Mesodermal cell (in vitro differentiated cells): ENCODE data around the gene TPD52L2.
A peak's percentile ranks its signal among the peaks of the same experiment; 100 is the strongest.

Experiments used
- H3K27ac ChIP-seq: 2 replicates; pipeline ENCODE4 v1.7.0; 2013; ENCODE audit warnings: mild to moderate bottlenecking, low read depth, low read length, moderate library complexity; ENCODE audit not compliant: severe bottlenecking
- H3K36me3 ChIP-seq: 2 replicates; pipeline ENCODE4 v1.7.1; 2013; ENCODE audit warnings: mild to moderate bottlenecking, low read length, moderate library complexity; ENCODE audit not compliant: control insufficient read depth, insufficient read depth
- H3K4me1 ChIP-seq: one replicate; pipeline ENCODE4 v1.7.1; 2013; ENCODE audit warnings: mild to moderate bottlenecking, low read length; ENCODE audit not compliant: insufficient read depth, control insufficient read depth, poor library complexity, severe bottlenecking
- H3K4me3 ChIP-seq: 2 replicates; pipeline ENCODE4 v1.7.0; 2013; ENCODE audit warnings: low read length, control low read depth, mild to moderate bottlenecking; ENCODE audit not compliant: insufficient read depth, poor library complexity, severe bottlenecking; ENCODE audit errors: extremely low read depth
- H3K9me3 ChIP-seq: 2 replicates; pipeline ENCODE4 v1.7.1; 2013; ENCODE audit warnings: mild to moderate bottlenecking, low read length, moderate library complexity; ENCODE audit not compliant: control insufficient read depth
- WGBS, 2 experiments: methylation state at CpG; one replicate each; pipeline ENCODE4 v1.1.5; 2013; ENCODE audit warnings: missing lambda C conversion rate in 2 of 2; ENCODE audit not compliant: insufficient coverage in 2 of 2; 5-methylcytosine and 5-hydroxymethylcytosine counted together

The TPD52L2 gene

DNA sequence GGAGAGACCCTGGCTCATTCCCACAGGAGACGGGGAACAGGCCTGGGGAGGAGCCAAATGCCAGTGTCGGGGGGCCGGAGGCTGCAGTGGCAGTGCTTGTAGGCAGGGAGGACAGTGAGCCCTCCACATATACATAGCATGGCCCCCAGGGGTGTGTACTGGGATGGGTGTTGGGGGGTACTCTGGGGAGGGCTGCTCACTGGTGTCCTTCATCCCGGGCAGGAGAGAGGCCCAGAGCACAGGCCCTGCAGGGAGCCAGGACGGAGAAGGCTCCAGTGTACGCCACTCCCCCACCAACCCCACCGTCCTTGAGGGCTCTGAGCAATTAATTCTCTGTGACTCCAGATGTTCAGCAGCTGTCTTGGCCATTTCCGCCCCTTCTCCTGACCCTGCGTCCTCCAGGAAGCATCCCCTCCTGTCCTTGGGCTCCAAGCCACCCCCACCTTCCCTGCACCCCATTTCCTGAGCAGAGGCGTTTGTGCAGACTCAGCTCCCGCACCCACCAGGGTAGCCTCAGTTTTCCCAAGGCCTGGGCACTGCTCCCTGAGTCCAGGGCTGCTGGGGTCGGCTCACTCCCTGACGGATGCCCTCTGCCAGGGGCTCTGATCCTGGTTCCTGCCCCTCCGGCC, 7.2 kb upstream of the TPD52L2 start:
- H3K27ac ChIP-seq, result peak overlapping the region; percentile 85
- no peak overlapping the region for H3K4me3 ChIP-seq
- H3K4me1 ChIP-seq, result peaks cover 42% of the 10 kb centered on the region
- peaks cover 12% of the 10 kb centered on the region for H3K36me3 ChIP-seq
- WGBS, 2 experiments, result 75 to 83% methylated on average over 9 to 10 of the region's 14 CpGs
- H3K9me3 ChIP-seq, result no peaks in the 10 kb centered on the region

DNA sequence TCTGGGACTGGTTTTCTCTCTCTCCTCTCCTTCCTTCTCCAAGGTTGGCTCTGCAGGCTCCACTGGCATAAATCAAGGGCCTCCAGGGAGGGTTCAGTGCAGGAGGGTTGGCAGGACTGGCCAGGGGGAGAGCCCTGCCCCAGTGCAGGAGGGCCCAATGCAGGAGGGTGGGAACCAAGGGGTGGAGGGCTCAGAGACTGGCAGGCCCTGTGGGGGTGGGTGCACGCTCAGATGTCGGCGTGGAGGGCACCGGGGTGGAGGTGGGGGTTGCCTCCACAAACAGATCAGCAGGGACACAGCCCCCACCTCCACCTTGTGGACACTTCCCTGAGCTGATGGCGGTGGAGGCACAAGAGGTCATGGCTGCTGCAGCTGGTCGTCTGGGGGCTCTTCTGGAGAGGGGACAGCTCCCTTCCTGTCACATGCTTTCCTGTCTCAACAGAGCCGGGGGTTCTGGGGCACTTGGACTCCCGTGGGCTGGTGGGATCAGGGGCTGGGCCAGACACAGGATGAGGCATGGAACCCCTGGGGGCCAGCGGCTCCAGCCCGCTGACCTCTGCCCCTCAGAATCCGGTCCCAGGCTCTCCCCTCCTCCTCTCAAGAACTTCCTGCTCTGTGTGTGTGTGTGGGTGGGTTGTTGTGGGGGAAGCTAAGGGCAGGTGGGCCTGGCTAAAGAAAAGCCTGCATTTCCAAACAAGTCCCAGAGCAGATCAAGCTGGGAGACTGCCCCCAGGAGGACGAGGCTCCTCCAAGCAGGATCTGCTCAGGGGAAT, 6.5 kb upstream of the TPD52L2 start:
- peaks cover 39% of the 10 kb centered on the region for H3K4me1 ChIP-seq
- H3K9me3 ChIP-seq, result no peaks in the 10 kb centered on the region
- peaks cover 18% of the 10 kb centered on the region for H3K36me3 ChIP-seq
- H3K27ac ChIP-seq, result peak overlapping the region; percentile 85
- WGBS, 2 experiments, result 18 to 25% methylated on average over 7 to 8 of the region's 12 CpGs
- no peak overlapping the region for H3K4me3 ChIP-seq

DNA sequence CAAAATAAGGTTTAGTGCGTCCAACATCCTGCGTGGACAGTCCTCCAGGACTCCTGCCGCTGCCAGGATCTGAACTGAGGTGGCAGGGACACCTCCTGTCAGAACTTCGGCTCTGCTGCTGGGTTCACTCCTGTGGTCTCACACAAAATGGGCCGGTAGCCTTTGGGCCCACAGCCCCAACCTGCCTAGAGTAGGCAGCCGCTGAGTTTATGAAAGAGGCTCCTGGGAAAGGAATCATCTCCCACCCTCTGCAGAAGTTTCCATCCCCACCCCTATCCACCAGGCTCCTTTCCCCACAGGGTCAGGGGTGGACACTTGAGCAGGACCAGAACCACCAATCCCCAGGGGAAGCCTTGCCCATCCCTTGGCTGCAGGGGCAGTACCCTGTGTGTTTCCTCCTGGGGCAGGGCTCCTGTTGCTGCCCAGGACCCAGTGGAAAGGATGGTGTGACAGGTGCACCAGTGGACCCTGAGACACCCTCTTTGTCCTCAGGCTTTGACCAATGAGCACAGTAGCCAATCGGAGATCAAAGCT, 5.8 kb upstream of the TPD52L2 start:
- peak overlapping the region; percentile 85 for H3K27ac ChIP-seq
- WGBS, 2 experiments, result 56 to 66% methylated on average over 6 to 7 of the region's 7 CpGs
- peaks cover 33% of the 10 kb centered on the region for H3K4me1 ChIP-seq

DNA sequence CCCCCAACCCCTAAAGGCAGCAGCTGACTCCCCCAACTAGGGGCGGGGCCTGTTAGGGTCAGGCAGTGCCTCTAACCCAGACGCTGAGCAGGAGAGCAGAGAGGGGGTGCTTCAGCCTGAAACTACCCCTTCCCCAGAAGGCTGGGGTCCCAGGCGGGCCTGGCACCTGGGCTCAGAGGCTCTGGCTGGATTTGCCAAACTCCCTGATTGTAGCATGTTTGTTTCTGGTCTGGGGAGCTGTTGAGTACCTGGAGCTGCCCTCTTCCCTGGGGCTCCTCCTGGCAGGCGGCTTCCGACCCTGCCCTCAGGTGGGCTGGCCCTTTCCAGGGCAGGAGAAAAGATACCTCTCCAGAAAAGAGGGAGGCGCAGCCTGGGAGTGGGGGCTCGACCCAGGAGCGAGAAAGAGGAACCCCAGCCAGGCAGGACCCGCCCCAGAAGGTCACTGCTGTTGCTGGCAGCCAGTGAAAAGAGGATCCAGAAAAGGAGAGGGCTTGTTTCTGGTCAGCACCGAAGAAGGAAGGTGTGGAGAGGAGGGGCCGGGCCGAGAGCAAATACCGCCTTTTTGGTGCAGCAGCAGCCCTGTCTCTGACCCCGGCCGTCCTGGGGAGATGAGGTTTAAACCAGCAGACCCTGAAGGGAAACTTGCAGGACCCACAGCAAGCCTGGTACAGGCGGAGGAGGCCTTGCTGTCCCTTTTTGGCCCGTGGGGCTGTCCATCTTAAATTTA, 4.6 kb upstream of the TPD52L2 start:
- H3K27ac ChIP-seq, result peak overlapping the region; percentile 41
- 84 to 89% methylated on average over 12 to 17 of the region's 17 CpGs for WGBS, 2 experiments
- peaks cover 20% of the 10 kb centered on the region for H3K36me3 ChIP-seq
- no peak overlapping the region for H3K4me3 ChIP-seq
- H3K9me3 ChIP-seq, result no peaks in the 10 kb centered on the region
- H3K4me1 ChIP-seq, result peaks cover 23% of the 10 kb centered on the region

More for the DNA sequence above, 5.8 kb upstream of the TPD52L2 start:
- no peak overlapping the region for H3K4me3 ChIP-seq
- H3K9me3 ChIP-seq, result no peaks in the 10 kb centered on the region
- peaks cover 20% of the 10 kb centered on the region for H3K36me3 ChIP-seq

DNA sequence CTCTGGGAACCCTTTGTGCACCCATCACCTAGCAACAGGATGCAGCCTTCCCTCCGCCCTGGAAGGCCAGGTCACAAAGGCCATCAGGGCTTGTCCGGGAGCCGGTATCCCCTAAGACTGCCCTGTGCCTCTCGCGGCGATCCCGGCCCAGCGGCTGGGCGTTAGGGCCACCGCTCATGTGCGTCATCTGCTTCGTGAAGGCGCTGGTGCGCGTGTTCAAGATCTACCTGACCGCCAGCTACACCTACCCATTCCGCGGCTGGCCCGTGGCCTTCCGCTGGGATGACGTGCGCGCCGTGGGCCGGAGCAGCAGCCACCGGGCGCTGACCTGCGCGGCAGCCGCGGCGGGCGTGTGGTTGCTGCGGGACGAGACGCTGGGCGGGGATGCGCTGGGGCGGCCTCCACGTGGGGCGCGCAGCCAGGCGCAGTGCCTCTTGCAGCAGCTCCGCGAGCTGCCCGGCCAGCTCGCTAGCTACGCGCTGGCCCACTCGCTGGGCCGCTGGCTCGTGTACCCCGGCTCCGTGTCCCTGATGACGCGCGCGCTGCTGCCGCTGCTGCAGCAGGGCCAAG, 3.6 kb upstream of the TPD52L2 start, which contains the start of gene ABHD16B:
Gene ABHD16B (plus strand): TSS at position 134 of the 570 bp plus-strand sequence. CDS start 43 bp downstream, at position 177.
- Histone ChIP-seq H3K36me3 (peaks cover 22% of the 10 kb centered on the region), H3K4me3 (no peak within 1 kb of the TSS), H3K4me1 (peaks cover 23% of the 10 kb centered on the region), H3K9me3 (no peaks in the 10 kb centered on the region), H3K27ac (peak within 1 kb of the TSS; percentile 41)
- 96 to 97% methylated on average over 49 to 59 of the region's 59 CpGs for WGBS, 2 experiments

DNA sequence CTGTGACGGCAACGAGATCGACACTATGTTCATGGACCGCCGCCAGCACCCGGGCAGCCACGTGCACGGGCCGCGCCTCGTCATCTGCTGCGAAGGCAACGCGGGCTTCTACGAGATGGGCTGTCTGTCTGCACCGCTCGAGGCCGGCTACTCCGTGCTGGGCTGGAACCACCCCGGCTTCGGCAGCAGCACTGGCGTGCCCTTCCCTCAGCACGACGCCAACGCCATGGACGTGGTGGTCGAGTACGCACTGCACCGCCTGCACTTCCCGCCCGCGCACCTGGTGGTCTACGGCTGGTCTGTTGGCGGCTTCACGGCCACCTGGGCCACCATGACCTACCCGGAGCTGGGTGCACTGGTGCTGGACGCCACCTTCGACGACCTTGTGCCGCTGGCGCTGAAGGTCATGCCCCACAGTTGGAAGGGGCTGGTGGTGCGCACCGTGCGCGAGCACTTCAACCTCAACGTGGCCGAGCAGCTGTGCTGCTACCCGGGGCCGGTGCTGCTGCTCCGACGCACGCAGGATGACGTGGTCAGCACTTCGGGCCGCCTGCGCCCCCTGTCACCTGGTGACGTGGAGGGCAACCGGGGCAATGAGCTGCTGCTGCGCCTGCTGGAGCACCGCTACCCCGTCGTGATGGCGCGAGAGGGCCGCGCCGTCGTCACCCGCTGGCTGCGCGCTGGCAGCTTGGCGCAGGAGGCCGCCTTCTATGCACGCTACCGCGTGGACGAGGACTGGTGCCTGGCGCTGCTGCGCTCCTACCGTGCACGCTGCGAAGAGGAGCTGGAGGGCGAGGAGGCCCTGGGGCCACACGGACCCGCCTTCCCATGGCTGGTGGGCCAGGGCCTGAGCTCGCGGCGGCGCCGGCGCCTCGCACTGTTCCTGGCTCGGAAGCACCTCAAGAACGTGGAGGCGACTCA, 2.8 kb upstream of the TPD52L2 start:
- WGBS, 2 experiments, result 97 to 98% methylated on average over 91 to 95 of the region's 95 CpGs
- H3K4me1 ChIP-seq, result peaks cover 22% of the 10 kb centered on the region

DNA sequence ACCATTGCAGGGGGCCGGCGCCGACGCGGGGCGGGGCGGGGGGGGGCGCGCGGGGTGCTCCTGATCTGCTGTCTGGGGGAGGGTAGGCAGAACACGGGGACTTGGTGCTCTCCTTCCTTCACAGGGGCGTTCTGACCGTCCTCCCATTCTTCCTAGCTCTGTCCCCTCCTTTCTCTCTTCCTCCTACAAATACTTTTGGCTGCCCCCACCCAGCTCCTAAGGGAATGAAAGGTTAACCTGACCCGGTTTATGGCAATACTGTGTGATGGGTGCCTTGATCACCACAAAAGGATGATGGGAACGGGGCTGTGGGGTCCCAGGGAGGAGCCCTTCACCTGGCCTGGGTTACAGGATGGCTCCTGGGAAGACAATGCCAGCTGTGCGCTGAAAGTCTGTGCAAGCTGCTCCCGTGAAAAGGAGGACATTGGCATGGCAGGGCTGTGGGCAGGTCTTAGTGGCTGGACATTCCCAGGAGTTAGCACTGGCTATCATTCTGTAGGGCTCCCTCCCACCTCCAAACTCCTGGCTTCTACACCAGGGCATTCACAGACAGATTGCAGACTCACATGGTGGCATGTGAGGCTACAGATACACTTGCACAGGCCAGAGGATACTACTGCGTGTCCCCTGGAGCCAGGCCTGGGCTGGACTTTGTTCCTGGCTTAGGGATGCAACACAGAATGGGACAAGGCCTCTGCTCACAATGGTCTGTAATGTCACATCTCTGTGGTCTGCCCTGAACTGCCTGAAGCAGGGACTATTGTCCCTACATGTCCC, 1.9 kb upstream of the TPD52L2 start:
- H3K27ac ChIP-seq, result peak overlapping the region; percentile 13
- 84 to 93% methylated on average over 5 to 7 of the region's 18 CpGs for WGBS, 2 experiments
- H3K9me3 ChIP-seq, result no peaks in the 10 kb centered on the region
- H3K36me3 ChIP-seq, result peaks cover 34% of the 10 kb centered on the region
- peaks cover 14% of the 10 kb centered on the region for H3K4me1 ChIP-seq
- peak overlapping the region; percentile 98 for H3K4me3 ChIP-seq

More for the DNA sequence above, 2.8 kb upstream of the TPD52L2 start:
- no peak overlapping the region for H3K27ac ChIP-seq
- H3K4me3 ChIP-seq, result no peak overlapping the region
- peaks cover 27% of the 10 kb centered on the region for H3K36me3 ChIP-seq
- H3K9me3 ChIP-seq, result no peaks in the 10 kb centered on the region

DNA sequence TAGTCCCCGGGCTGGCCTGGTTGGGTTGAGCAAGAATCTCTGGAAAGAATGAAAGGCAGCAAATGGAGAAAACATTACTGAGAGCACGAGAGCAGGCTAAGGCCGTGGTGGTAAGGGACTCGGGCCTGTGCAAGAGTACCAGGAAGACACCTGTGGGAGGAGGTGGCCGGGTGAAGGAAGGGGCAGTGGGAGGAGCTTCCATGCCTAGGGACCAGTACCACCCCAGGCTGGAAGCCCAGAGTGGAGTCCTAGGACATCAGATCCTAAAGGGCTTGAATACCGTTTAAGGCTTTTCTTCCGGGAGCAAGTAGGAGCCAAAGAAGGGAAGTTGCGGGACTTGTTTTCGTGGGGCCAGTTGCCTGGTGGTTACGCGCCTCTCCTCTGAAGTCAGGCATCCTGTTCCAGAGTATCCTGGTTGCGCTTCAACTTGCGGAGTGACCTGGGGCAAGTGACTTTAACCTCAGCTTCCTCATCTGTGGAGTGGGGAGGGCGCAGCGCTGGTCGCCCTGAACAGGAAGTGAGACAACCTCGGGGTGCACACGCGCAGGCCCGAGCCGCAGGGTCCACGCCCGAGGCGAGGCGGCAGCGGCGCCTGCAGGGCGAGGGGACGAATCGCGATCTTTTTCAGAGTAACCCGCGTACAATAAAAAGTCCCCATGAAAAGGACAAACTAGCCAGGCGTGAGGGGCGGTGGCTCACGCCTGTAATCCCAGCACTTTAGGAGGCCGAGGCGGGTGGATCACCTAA, 1.1 kb upstream of the TPD52L2 start:
- peaks cover 6% of the 10 kb centered on the region for H3K4me1 ChIP-seq
- peak overlapping the region; percentile 98 for H3K4me3 ChIP-seq
- no peaks in the 10 kb centered on the region for H3K9me3 ChIP-seq
- peaks cover 41% of the 10 kb centered on the region for H3K36me3 ChIP-seq
- WGBS, 2 experiments, result 23 to 26% methylated on average over 36 to 37 of the region's 38 CpGs
- peak overlapping the region; percentile 64 for H3K27ac ChIP-seq

DNA sequence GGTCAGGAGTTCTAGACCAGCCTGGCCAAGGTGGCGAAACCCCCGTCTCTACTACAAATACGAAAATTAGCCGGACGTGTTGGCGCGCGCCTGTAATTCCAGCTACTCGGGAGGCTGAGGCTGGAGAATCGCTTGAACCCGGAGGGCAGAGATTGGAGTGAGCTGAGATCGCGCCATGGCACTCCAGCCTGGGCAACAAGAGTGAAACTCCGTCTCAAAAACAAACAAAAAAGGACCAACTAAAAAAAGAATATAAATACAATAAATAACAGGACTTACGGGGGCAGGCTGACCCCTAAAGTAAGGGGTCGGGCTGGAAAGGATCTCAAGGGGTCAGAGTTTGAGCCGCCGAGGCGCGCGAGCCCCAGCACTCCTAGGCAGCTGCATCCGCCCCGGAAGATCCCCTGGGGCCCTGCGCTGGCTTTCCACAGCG, 509 bp upstream of the TPD52L2 start:
- 1% methylated on average over 23 to 24 of the region's 25 CpGs for WGBS, 2 experiments
- H3K36me3 ChIP-seq, result peaks cover 47% of the 10 kb centered on the region
- H3K27ac ChIP-seq, result peak overlapping the region; percentile 64
- H3K4me1 ChIP-seq, result peaks cover under 1% of the 10 kb centered on the region
- no peaks in the 10 kb centered on the region for H3K9me3 ChIP-seq
- H3K4me3 ChIP-seq, result peak overlapping the region; percentile 98
